Activated CD8-positive, alpha-beta T cell treated with anti-CD3 and anti-CD28 coated beads, Interleukin-2, amount 10 ng/mL, durations not matched to agents 7 days and 5 days (primary cell): ENCODE measurements around the gene ANKIB1. TPM values are rescaled to one million over a fixed set of nuclear protein-coding genes. Genes with fewer than 3 reads are reported as not detected.

Experiments
- ATAC-seq: fragments of 150-1000 bp; cut with Tn5 transposase; one replicate; pipeline ENCODE4 v1.10.0; 2021; ENCODE audit warnings: moderate library complexity
- CTCF ChIA-PET: fragments of 350-600 bp; sonication (Branson Sonifier 250); formaldehyde crosslinking; loops from one replicate; lab custom pipeline; 2021; ENCODE audit warnings: antibody characterized with exemption; lab: Charles Lee
- POLR2A ChIA-PET: fragments of 350-600 bp; sonication (Branson Sonifier 250); formaldehyde crosslinking; loops from one replicate; lab custom pipeline; 2021; ENCODE audit warnings: antibody characterized with exemption; lab: Charles Lee
- DNase-seq: peaks from one replicate; pipeline ENCODE4 v3.0.0-alpha.2; 2020
- H3K27ac Mint-ChIP-seq: one replicate; pipeline ENCODE4 v1.8.0; 2021; ENCODE audit warnings: mild to moderate bottlenecking, mixed read lengths
- H3K27me3 Mint-ChIP-seq: one replicate; pipeline ENCODE4 v1.8.0; 2021; ENCODE audit warnings: low read depth, mixed read lengths
- H3K36me3 Mint-ChIP-seq: one replicate; pipeline ENCODE4 v1.8.0; 2021; ENCODE audit warnings: low read depth, mixed read lengths
- H3K4me1 Mint-ChIP-seq: one replicate; pipeline ENCODE4 v1.8.0; 2021; ENCODE audit warnings: low read depth, mixed read lengths
- H3K4me3 Mint-ChIP-seq: one replicate; pipeline ENCODE4 v1.8.0; 2021; ENCODE audit warnings: mild to moderate bottlenecking, mixed read lengths
- H3K9me3 Mint-ChIP-seq: one replicate; pipeline ENCODE4 v1.8.0; 2022; ENCODE audit warnings: mixed read lengths; ENCODE audit not compliant: insufficient read depth
- total RNA-seq, 2 experiments: library from RNA; stranded (reverse); gene quantifications; one replicate each; pipeline ENCODE4 v1.2.3, GENCODE V29; 2021

The ANKIB1 gene, protein sequence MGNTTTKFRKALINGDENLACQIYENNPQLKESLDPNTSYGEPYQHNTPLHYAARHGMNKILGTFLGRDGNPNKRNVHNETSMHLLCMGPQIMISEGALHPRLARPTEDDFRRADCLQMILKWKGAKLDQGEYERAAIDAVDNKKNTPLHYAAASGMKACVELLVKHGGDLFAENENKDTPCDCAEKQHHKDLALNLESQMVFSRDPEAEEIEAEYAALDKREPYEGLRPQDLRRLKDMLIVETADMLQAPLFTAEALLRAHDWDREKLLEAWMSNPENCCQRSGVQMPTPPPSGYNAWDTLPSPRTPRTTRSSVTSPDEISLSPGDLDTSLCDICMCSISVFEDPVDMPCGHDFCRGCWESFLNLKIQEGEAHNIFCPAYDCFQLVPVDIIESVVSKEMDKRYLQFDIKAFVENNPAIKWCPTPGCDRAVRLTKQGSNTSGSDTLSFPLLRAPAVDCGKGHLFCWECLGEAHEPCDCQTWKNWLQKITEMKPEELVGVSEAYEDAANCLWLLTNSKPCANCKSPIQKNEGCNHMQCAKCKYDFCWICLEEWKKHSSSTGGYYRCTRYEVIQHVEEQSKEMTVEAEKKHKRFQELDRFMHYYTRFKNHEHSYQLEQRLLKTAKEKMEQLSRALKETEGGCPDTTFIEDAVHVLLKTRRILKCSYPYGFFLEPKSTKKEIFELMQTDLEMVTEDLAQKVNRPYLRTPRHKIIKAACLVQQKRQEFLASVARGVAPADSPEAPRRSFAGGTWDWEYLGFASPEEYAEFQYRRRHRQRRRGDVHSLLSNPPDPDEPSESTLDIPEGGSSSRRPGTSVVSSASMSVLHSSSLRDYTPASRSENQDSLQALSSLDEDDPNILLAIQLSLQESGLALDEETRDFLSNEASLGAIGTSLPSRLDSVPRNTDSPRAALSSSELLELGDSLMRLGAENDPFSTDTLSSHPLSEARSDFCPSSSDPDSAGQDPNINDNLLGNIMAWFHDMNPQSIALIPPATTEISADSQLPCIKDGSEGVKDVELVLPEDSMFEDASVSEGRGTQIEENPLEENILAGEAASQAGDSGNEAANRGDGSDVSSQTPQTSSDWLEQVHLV
- 10 to 100 TPM; 55.7 to 57.1 TPM for total RNA-seq

DNA sequence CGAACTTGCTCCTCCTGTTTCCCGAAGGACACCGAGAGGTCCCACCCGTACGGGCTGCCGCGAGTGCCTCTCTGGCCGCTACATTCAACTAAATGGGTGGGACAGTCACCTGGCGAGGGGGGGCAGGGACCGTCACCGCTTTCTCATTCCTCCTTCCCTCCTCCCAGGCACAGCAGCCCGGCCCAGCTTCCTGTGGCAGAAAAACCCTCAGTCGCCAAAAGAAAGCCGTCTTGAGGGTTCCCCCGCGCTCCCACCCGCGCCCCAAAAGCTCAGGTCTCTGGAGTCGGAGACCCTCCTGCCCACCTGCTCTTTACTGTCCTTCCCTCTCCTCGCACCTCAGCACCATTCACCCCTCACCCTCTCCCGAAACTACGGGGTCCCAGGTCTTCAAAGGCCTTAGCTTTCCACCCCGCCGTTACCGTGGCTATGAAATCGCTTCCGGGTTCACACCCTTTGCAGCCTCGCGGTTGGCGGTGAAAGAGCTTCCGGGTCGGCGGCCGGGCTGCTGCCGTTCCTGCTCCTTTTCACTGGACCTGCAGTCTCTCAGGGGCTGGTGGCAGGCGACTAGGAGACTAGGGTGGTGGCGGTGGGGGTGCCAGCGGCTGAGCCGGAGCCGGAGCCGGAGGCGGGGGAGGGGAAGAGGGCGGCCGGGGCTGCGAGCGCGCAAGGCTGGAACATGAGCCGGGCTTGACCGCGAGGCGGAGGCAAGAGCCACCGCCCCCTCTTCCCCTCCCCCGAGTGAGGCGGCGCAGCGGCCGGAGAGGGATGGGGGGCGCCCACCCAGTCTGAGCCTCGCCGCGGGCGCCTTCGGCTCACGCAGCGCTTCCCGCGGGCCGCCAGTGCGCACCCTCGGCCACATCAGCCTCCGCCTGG, at the start of gene ANKIB1, which contains the start of gene KRIT1:
Gene ANKIB1, plus strand, starts transcription at position 488 of the 873 bp plus-strand sequence. CDS start 49,005 bp downstream, outside the sequence.
Gene KRIT1, minus strand, starts transcription at position 428 of the 873 bp plus-strand sequence. CDS start 3,779 bp downstream, outside the sequence.
- ATAC-seq (peak; percentile 79), DNase-seq (peak; percentile 92)
- POLR2A ChIA-PET = interaction anchor here (0.7 to 2.7 kb wide), 21 partner anchors 10 to 305 kb away, joined by 3 to 33 read pairs (median 4); partner anchors contain the start of genes AKAP9, CYP51A1, GATAD1 and LRRD1
- Mint-ChIP-seq H3K27ac (peak within 1 kb of the TSS; percentile 97), H3K4me1 (peaks cover 37% of the 10 kb centered on the region), H3K27me3 (no peaks in the 10 kb centered on the region), H3K9me3 (no peaks in the 10 kb centered on the region), H3K4me3 (peak within 1 kb of the TSS; percentile 92), H3K36me3 (peaks cover 10% of the 10 kb centered on the region)
- CTCF ChIA-PET = interaction anchor here (0.6 to 2.8 kb wide), 8 partner anchors 26 to 366 kb away, joined by 3 to 28 read pairs (median 3); partner anchors contain the start of genes AKAP9, GATAD1 and LRRD1

DNA sequence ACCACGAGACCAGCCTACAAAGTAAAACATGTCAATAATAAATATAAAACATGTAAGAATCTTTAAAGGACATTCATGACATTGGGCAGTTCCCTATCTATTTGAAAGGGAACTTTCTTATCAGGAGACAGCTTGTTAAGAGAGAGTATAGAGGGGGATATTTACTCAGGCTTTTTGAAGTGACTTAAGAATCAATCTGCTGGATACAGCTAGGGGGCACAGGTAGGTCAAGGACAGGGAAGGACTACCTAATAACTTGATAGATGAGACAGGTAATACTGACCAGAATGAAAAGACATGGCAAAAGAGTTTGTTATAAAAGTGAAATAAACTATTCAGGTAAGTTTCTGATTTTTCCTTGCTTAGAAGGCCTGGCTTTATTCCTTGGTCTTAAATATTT, 45.0 kb upstream of the ANKIB1 start:
- no peaks in the 10 kb centered on the region for H3K9me3 Mint-ChIP-seq
- ATAC-seq (no peak), DNase-seq (no peak)
- peaks cover 42% of the 10 kb centered on the region for H3K36me3 Mint-ChIP-seq
- POLR2A ChIA-PET = no interaction called here
- no peaks in the 10 kb centered on the region for H3K27me3 Mint-ChIP-seq
- no peaks in the 10 kb centered on the region for H3K4me1 Mint-ChIP-seq
- no peak overlapping the region for H3K4me3 Mint-ChIP-seq
- no peak overlapping the region for H3K27ac Mint-ChIP-seq
- CTCF ChIA-PET = interaction anchor here (1.1 to 1.3 kb wide), 2 partner anchors 21 to 223 kb away, joined by 3 to 4 read pairs; no protein-coding TSS in a partner anchor

DNA sequence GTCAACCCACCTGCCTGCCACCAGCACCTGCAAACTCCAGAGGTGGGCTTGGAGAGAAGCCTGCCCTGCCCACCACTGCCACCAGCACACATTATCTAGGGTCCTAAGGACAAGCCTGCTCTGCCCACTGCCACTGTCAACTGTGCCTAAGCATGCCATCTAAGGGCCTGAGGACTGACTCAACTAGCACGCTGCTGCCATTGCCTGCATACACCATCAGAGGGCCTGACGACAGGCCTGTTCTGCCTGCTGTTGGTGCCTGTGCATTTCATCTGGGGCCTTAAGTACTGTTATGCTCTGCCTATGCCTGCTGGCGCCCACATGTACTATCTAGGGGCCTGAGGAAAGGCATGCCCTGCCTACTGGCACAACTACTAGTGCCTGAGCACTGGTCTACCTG, 39.8 kb upstream of the ANKIB1 start:
- Mint-ChIP-seq H3K4me1 (peaks cover 13% of the 10 kb centered on the region), H3K36me3 (peaks cover 74% of the 10 kb centered on the region), H3K9me3 (peaks cover 24% of the 10 kb centered on the region), H3K27me3 (no peaks in the 10 kb centered on the region), H3K4me3 (no peak overlapping the region), H3K27ac (no peak overlapping the region)
- POLR2A ChIA-PET = interaction anchor here (1.5 kb wide), 1 partner anchor 40 kb away, joined by 3 read pairs; no protein-coding TSS in a partner anchor
- ATAC-seq (no peak), DNase-seq (no peak)
- CTCF ChIA-PET = interaction anchor here (1.8 kb wide), 1 partner anchor 27 kb away, joined by 3 read pairs; the partner anchor contains the start of gene LRRD1

DNA sequence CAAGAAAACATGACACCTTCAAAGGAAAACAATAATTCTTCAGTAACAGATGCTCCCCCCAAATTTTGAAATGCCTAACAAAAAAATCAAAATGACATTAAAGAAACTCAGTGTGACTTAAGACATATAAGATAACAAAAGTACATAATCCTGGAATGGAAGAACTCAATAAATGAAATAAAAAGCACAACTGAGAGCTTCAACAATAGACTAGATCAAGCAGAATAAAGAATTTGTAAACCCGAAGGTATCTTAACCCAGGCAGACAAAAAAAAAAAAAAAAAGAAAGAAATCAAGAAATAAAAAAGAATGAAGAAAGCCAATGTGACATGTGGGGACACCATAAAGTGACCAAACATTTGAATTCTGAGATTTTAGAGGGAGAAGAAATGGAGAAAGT, 39.1 kb upstream of the ANKIB1 start:
- CTCF ChIA-PET = interaction anchor here (1.2 to 1.8 kb wide), 2 partner anchors 15 to 27 kb away, joined by 3 read pairs; partner anchors contain the start of gene LRRD1
- no peak overlapping the region for H3K27ac Mint-ChIP-seq
- H3K4me3 Mint-ChIP-seq = no peak overlapping the region
- peaks cover 76% of the 10 kb centered on the region for H3K36me3 Mint-ChIP-seq
- DNase-seq (no peak), ATAC-seq (no peak)
- POLR2A ChIA-PET = interaction anchor here (0.5 kb wide), 1 partner anchor 231 kb away, joined by 4 read pairs; no protein-coding TSS in a partner anchor
- peaks cover 24% of the 10 kb centered on the region for H3K9me3 Mint-ChIP-seq
- peaks cover 13% of the 10 kb centered on the region for H3K4me1 Mint-ChIP-seq
- no peaks in the 10 kb centered on the region for H3K27me3 Mint-ChIP-seq

DNA sequence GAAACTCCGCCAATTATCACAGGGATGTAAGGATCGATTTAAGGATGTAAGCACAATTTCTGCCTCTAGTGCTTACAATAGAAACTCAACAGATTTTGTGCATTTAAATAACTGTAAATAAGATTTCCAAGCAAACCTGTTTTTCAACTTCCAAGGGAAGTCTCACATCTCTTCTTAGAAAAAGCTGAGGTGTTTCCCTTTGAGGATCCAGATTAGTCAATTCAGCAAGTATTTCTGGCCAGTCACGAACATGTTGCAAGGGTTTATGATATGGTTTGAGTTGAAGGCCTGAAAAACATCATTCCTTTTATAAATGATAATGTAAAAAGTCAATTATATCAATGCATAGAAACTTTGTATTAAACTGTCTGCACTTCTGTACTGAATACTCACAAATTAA, 24.0 kb upstream of the ANKIB1 start:
- Mint-ChIP-seq H3K27ac (no peak overlapping the region), H3K4me3 (no peak overlapping the region), H3K4me1 (no peaks in the 10 kb centered on the region), H3K36me3 (peaks cover 57% of the 10 kb centered on the region), H3K27me3 (no peaks in the 10 kb centered on the region), H3K9me3 (no peaks in the 10 kb centered on the region)
- ATAC-seq (no peak), DNase-seq (no peak)
- CTCF ChIA-PET = interaction anchor here (0.9 to 2.0 kb wide), 2 partner anchors 15 to 26 kb away, joined by 3 to 4 read pairs; no protein-coding TSS in a partner anchor
- POLR2A ChIA-PET = no interaction called here

DNA sequence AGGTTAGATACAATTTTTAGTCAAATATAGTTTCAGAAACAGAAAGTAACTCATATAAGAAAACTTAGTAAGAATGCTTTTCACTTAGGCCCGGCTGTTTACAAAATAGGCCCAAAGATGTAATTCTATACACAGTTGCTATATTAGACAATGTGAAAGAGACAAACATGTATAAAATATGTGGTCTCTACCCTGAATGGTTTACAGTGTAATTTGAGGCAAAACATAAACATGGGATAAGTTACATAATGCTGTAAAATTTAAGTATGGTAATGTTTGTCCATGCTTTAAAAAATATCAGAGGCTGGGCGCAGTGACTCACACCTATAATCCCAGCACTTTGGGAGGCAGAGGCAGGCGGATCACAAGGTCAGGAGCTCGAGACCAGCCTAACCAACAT, 18.8 kb upstream of the ANKIB1 start:
- H3K27me3 Mint-ChIP-seq = no peaks in the 10 kb centered on the region
- CTCF ChIA-PET = no interaction called here
- no peaks in the 10 kb centered on the region for H3K4me1 Mint-ChIP-seq
- H3K36me3 Mint-ChIP-seq = peaks cover 56% of the 10 kb centered on the region
- no peak for DNase-seq
- POLR2A ChIA-PET = no interaction called here
- no peak for ATAC-seq
- H3K4me3 Mint-ChIP-seq = no peak overlapping the region
- no peaks in the 10 kb centered on the region for H3K9me3 Mint-ChIP-seq
- H3K27ac Mint-ChIP-seq = no peak overlapping the region

DNA sequence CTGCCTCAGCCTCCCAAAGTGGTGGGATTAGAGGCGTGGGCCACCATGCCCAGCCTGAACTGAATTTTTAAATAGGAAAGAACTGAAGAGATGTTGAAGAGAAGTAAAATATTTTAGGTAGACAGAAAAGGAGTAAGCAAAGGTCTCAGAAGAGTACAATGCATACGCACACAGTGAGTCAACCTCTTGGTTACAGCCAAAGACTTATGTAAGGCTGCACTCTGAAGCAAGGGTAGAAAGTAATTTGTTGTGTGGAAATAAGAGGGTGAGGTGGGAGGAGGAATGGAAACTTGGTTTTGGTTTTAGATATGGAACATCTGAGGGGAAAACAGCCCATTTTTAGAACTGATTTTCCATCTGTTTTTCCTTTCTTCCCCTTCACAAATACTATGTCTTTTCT, 17.7 kb upstream of the ANKIB1 start:
- DNase-seq (no peak), ATAC-seq (no peak)
- POLR2A ChIA-PET = no interaction called here
- H3K4me3 Mint-ChIP-seq = no peak overlapping the region
- no peak overlapping the region for H3K27ac Mint-ChIP-seq
- H3K4me1 Mint-ChIP-seq = no peaks in the 10 kb centered on the region
- H3K27me3 Mint-ChIP-seq = no peaks in the 10 kb centered on the region
- CTCF ChIA-PET = no interaction called here
- H3K9me3 Mint-ChIP-seq = no peaks in the 10 kb centered on the region
- peaks cover 59% of the 10 kb centered on the region for H3K36me3 Mint-ChIP-seq

DNA sequence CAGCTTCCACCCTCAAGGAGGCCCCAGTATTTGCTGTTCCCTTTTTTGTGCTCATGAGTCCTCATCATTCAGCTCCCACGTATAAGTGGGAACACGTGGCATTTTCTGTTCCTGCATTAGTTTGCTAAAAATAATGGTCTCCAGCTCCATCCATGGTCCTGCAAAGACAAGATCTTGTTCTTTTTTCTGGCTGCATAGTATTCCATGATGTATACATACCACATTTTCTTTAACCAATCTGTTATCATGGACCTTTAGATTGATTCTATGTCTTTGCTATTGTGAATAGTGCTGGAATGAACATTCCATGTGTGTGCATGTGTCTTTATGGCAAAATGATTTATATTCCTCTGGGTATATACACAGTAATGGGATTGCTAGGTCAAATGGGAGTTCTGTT, 17.0 kb upstream of the ANKIB1 start:
- Mint-ChIP-seq H3K27me3 (no peaks in the 10 kb centered on the region), H3K27ac (no peak overlapping the region), H3K4me1 (no peaks in the 10 kb centered on the region), H3K4me3 (no peak overlapping the region), H3K9me3 (no peaks in the 10 kb centered on the region), H3K36me3 (peaks cover 61% of the 10 kb centered on the region)
- DNase-seq (no peak), ATAC-seq (no peak)
- CTCF ChIA-PET = no interaction called here
- POLR2A ChIA-PET = no interaction called here

DNA sequence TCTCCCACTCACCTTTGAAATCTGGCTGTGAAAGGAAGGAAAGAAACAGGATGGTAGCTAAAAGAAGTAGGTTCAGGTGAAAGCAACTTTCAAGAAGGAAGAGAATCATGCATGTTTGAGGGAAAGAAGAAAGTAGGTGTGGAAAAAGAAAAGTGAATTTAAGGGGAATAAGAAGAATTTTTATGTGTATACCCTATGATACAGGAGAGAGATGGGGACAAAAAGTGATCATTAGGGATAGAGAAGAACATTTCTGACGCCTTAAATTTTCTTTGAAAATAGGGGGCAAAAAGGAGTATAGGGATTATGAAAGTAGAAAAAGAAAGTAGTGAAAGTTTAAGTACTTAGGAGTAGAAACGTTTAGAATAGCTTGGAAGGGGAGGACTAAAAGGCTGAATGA, 15.2 kb upstream of the ANKIB1 start:
- Mint-ChIP-seq H3K4me1 (no peaks in the 10 kb centered on the region), H3K27me3 (no peaks in the 10 kb centered on the region), H3K36me3 (peaks cover 64% of the 10 kb centered on the region), H3K9me3 (no peaks in the 10 kb centered on the region), H3K4me3 (no peak overlapping the region), H3K27ac (no peak overlapping the region)
- no peak for DNase-seq
- POLR2A ChIA-PET = interaction anchor here (1.2 kb wide), 1 partner anchor 15 kb away, joined by 7 read pairs; the partner anchor contains the start of genes ANKIB1 and KRIT1
- CTCF ChIA-PET = interaction anchor here (1.0 kb wide), 1 partner anchor 86 kb away, joined by 3 read pairs; no protein-coding TSS in a partner anchor
- ATAC-seq = no peak

DNA sequence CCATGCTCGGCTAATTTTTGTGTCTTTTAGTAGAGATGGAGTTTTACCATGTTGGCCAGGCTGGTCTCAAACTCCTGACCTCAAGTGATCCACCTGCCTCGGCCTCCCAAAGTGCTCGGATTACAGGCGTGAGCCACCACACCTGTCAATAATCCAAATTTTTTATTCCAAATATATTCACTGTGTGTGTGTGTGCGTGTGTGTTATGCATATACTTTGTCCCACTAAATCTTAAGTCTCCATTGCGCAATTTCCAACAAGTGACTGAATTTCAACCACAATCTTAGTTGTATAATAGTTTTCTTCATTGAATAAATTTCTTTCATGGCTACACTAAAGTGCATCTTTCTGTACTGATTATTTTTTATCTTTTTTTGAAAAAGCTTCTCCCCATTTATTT, 2.8 kb upstream of the ANKIB1 start:
- CTCF ChIA-PET = interaction anchor here (1.0 kb wide), 1 partner anchor 64 kb away, joined by 3 read pairs; the partner anchor contains the start of gene LRRD1
- POLR2A ChIA-PET = no interaction called here

More for the DNA sequence above, 2.8 kb upstream of the ANKIB1 start:
- ATAC-seq (no peak), DNase-seq (no peak)
- H3K4me3 Mint-ChIP-seq = no peak overlapping the region
- H3K27ac Mint-ChIP-seq = no peak overlapping the region
- H3K36me3 Mint-ChIP-seq = peaks cover 12% of the 10 kb centered on the region
- peaks cover 31% of the 10 kb centered on the region for H3K4me1 Mint-ChIP-seq
- H3K27me3 Mint-ChIP-seq = no peaks in the 10 kb centered on the region
- H3K9me3 Mint-ChIP-seq = no peaks in the 10 kb centered on the region
